ENCODE results near the gene DYNC1I1.

The DYNC1I1 gene

GRCh38 chr7:96026010-96026409 lies 253.7 kb downstream of the DYNC1I1 start:
- DNase-seq (ENCODE audit: low read depth), result no peak

- DNase-seq (ENCODE audit: low read depth), result no peak
These were observed 254.3 kb downstream of the DYNC1I1 start for GRCh38 chr7:96026611-96027010.

- DNase-seq (ENCODE audit: low read depth), result no peak
These were observed 256.4 kb downstream of the DYNC1I1 start for GRCh38 chr7:96028729-96029128.

- no peak for DNase-seq (ENCODE audit: low read depth)
These were observed 260.8 kb downstream of the DYNC1I1 start for GRCh38 chr7:96033009-96033598.

GRCh38 chr7:96034940-96035727 lies 262.8 kb downstream of the DYNC1I1 start:
- DNase-seq (ENCODE audit: low read depth), result no peak

- DNase-seq (ENCODE audit: low read depth), result no peak
These were observed 268.0 kb downstream of the DYNC1I1 start for GRCh38 chr7:96040250-96040772.

GRCh38 chr7:96041171-96041570 lies 268.8 kb downstream of the DYNC1I1 start:
- no peak for DNase-seq (ENCODE audit: low read depth)

- no peak for DNase-seq (ENCODE audit: low read depth)
These were observed 272.8 kb downstream of the DYNC1I1 start for GRCh38 chr7:96045181-96045580.

GRCh38 chr7:96045919-96046318 lies 273.6 kb downstream of the DYNC1I1 start:
- no peak for DNase-seq (ENCODE audit: low read depth)

- DNase-seq (ENCODE audit: low read depth), result no peak
These were observed 279.9 kb downstream of the DYNC1I1 start for GRCh38 chr7:96052289-96052688.

GRCh38 chr7:96052860-96053470 lies 280.6 kb downstream of the DYNC1I1 start:
- DNase-seq (ENCODE audit: low read depth), result no peak

GRCh38 chr7:96055717-96056116 lies 283.4 kb downstream of the DYNC1I1 start:
- no peak for DNase-seq (ENCODE audit: low read depth)

GRCh38 chr7:96059075-96059474 lies 286.7 kb downstream of the DYNC1I1 start:
- no peak for DNase-seq (ENCODE audit: low read depth)

- DNase-seq (ENCODE audit: low read depth), result no peak
These were observed 288.7 kb downstream of the DYNC1I1 start for GRCh38 chr7:96061009-96061408.

- no peak for DNase-seq (ENCODE audit: low read depth)
These were observed 289.5 kb downstream of the DYNC1I1 start for GRCh38 chr7:96061844-96062243.

- no peak for DNase-seq (ENCODE audit: low read depth)
These were observed 295.0 kb downstream of the DYNC1I1 start for GRCh38 chr7:96067321-96067720.

- no peak for DNase-seq (ENCODE audit: low read depth)
These were observed 297.0 kb downstream of the DYNC1I1 start for GRCh38 chr7:96069401-96069800.

- DNase-seq (ENCODE audit: low read depth), result no peak
These were observed 302.5 kb downstream of the DYNC1I1 start for GRCh38 chr7:96074871-96075270.

- DNase-seq (ENCODE audit: low read depth), result peak; percentile 12
These were observed 303.4 kb downstream of the DYNC1I1 start for GRCh38 chr7:96075510-96076349.

- no peak for DNase-seq (ENCODE audit: low read depth)
These were observed 304.0 kb downstream of the DYNC1I1 start for GRCh38 chr7:96076350-96076707.

GRCh38 chr7:96080027-96080426 lies 307.7 kb downstream of the DYNC1I1 start:
- DNase-seq (ENCODE audit: low read depth), result no peak

GRCh38 chr7:96084881-96085553 lies 312.7 kb downstream of the DYNC1I1 start:
- DNase-seq (ENCODE audit: low read depth), result no peak
